ENCODE results near the gene KMO.
A peak's percentile ranks its signal among the peaks of the same experiment; 100 is the strongest.

KMO gene

DNA sequence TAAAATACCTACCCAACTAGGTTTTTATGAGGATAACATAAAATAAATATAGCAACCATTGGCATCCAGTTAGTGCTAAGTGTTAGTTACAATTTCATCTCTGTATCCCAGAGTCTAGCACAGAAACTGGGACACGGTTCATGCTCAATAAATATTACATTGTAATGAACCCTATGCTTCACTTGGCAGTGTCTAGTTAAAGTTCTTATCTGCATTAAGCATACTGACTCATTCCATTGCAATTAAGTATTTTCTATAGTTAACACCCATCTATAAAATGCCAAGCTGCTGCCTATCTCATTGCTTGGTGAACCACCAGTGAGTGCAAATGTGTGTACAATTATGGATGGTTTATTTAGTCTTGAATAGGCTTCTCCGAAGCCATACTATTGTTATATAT, 92.8 kb downstream of the KMO start:
- no peak overlapping the region for H2AFZ ChIP-seq (ENCODE audit: low read depth)
- TF ChIP-seq, protein P1, sequence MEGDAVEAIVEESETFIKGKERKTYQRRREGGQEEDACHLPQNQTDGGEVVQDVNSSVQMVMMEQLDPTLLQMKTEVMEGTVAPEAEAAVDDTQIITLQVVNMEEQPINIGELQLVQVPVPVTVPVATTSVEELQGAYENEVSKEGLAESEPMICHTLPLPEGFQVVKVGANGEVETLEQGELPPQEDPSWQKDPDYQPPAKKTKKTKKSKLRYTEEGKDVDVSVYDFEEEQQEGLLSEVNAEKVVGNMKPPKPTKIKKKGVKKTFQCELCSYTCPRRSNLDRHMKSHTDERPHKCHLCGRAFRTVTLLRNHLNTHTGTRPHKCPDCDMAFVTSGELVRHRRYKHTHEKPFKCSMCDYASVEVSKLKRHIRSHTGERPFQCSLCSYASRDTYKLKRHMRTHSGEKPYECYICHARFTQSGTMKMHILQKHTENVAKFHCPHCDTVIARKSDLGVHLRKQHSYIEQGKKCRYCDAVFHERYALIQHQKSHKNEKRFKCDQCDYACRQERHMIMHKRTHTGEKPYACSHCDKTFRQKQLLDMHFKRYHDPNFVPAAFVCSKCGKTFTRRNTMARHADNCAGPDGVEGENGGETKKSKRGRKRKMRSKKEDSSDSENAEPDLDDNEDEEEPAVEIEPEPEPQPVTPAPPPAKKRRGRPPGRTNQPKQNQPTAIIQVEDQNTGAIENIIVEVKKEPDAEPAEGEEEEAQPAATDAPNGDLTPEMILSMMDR (conservative IDR thresholded peaks at IDR 0.05; ENCODE audit: low read depth, low read length) = no peak
- no peaks in the 10 kb centered on the region for H3K27me3 ChIP-seq (ENCODE audit: insufficient read depth, low read depth)
- no peak overlapping the region for H3K4me3 ChIP-seq (IDR thresholded peaks at IDR 0.05; ENCODE audit: insufficient read depth, low read depth, low read length)
- no peaks in the 10 kb centered on the region for H3K36me3 ChIP-seq (ENCODE audit: insufficient read depth)
- H3K9ac ChIP-seq = no peak overlapping the region
- H4K20me1 ChIP-seq (ENCODE audit: insufficient read depth) = no peaks in the 10 kb centered on the region
- no peaks in the 10 kb centered on the region for H3K79me2 ChIP-seq (ENCODE audit: insufficient read depth, low read depth)
- no peak overlapping the region for H3K27ac ChIP-seq
- no peak overlapping the region for H3K4me2 ChIP-seq
- no peaks in the 10 kb centered on the region for H3K4me1 ChIP-seq (ENCODE audit: low read depth, poor library complexity, severe bottlenecking)

DNA sequence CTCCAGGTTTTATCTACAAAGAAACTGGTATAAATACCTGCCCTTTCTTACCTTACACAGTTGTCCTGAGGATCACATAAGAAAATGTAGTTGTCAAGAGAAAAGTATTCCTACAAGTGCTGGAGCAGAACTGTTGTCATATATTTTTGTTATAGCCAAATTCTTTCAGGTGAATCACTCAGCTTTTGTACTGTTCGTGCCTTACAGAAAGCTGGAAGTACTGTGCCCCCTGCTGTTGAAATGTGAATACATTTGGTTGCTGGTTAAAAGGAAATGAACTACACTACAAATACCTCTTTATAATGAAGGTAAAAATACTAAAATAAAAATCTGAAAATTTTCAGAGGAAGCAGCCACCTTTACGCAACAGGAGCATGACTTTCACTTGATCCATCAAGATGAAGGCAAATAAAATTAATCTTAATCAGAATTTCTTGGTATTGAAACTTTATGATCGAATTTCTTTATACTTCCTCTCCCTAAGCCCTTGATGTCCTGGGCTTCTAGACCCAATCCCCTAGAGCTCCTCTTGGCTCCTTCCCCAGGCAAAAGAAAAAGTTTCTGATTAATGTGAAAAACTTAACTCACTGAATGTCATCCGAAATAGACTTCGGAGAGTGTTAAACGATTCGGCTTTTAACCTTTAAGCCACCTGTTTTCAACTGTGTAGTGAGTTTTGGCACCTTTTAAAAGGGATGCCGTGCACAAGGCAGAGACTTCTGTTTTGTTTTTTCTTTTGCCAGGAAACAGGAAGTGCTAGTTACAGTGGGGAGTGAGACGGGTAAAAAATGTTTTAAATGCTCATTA, 95.5 kb downstream of the KMO start:
- Histone ChIP-seq H3K4me2 (no peak overlapping the region), H3K9ac (no peak overlapping the region), H2AFZ (ENCODE audit: low read depth) (no peak overlapping the region), H3K4me1 (ENCODE audit: low read depth, poor library complexity, severe bottlenecking) (no peaks in the 10 kb centered on the region), H3K27me3 (ENCODE audit: insufficient read depth, low read depth) (no peaks in the 10 kb centered on the region), H3K79me2 (ENCODE audit: insufficient read depth, low read depth) (no peaks in the 10 kb centered on the region), H4K20me1 (ENCODE audit: insufficient read depth) (no peaks in the 10 kb centered on the region), H3K4me3 (IDR thresholded peaks at IDR 0.05; ENCODE audit: insufficient read depth, low read depth, low read length) (no peak overlapping the region), H3K36me3 (ENCODE audit: insufficient read depth) (no peaks in the 10 kb centered on the region), H3K27ac (no peak overlapping the region)
- TF ChIP-seq, protein P1 (conservative IDR thresholded peaks at IDR 0.05; ENCODE audit: low read depth, low read length) = peak; percentile 65

DNA sequence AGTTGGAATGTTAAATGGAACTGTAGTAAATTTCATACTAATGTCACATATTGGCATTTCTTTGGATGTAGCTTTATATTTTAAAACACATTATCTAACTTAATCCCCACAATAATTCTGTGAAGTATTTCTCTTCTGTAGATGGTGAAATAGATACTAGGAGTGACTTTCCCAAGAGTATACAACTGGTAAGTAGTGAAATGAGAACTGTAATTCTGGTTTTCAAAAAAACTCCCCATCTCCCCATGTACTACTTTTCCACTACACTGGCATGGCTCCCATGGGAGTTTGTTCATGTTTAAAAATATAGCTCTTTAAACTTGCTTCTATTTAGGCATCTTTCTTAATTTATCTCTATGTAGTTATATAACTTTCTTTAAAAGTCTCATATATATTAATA, 97.8 kb downstream of the KMO start:
- H3K9ac ChIP-seq = no peak overlapping the region
- no peaks in the 10 kb centered on the region for H3K27me3 ChIP-seq (ENCODE audit: insufficient read depth, low read depth)
- H3K36me3 ChIP-seq (ENCODE audit: insufficient read depth) = no peaks in the 10 kb centered on the region
- no peaks in the 10 kb centered on the region for H3K4me1 ChIP-seq (ENCODE audit: low read depth, poor library complexity, severe bottlenecking)
- no peak overlapping the region for H3K4me3 ChIP-seq (IDR thresholded peaks at IDR 0.05; ENCODE audit: insufficient read depth, low read depth, low read length)
- no peak overlapping the region for H2AFZ ChIP-seq (ENCODE audit: low read depth)
- no peaks in the 10 kb centered on the region for H4K20me1 ChIP-seq (ENCODE audit: insufficient read depth)
- TF ChIP-seq, protein P1 (conservative IDR thresholded peaks at IDR 0.05; ENCODE audit: low read depth, low read length) = no peak
- H3K4me2 ChIP-seq = no peak overlapping the region
- H3K27ac ChIP-seq = no peak overlapping the region
- peaks cover 5% of the 10 kb centered on the region; the same call in 1 of the 2 replicates for H3K79me2 ChIP-seq (ENCODE audit: insufficient read depth, low read depth)

DNA sequence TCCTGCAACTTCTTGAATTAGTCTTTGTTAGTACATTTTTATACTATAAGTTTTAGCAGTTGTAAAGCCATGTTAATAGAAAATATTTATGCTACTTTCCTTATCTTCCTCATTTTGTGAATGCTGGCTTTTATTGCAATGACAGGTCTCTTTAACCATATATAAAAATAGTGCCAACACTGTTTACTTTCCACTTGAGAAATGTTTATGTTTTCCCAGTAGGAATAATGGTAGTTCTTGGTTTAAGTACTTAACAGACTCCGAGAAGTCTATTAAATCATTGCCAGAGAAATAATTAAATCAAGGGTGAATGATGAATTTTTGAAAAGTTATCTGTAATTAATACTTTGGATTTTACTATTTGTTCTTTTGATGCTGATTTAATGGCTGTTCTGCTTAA, 98.3 kb downstream of the KMO start:
- H3K4me2 ChIP-seq = no peak overlapping the region

More for the DNA sequence above, 98.3 kb downstream of the KMO start:
- H3K36me3 ChIP-seq (ENCODE audit: insufficient read depth) = no peaks in the 10 kb centered on the region
- no peaks in the 10 kb centered on the region for H3K27me3 ChIP-seq (ENCODE audit: insufficient read depth, low read depth)
- no peak overlapping the region for H3K27ac ChIP-seq
- TF ChIP-seq, protein P1 (conservative IDR thresholded peaks at IDR 0.05; ENCODE audit: low read depth, low read length) = no peak
- no peak overlapping the region for H2AFZ ChIP-seq (ENCODE audit: low read depth)
- H3K79me2 ChIP-seq (ENCODE audit: insufficient read depth, low read depth) = peaks cover 6% of the 10 kb centered on the region; the same call in 1 of the 2 replicates
- H3K9ac ChIP-seq = no peak overlapping the region
- no peaks in the 10 kb centered on the region for H4K20me1 ChIP-seq (ENCODE audit: insufficient read depth)
- H3K4me1 ChIP-seq (ENCODE audit: low read depth, poor library complexity, severe bottlenecking) = no peaks in the 10 kb centered on the region
- H3K4me3 ChIP-seq (IDR thresholded peaks at IDR 0.05; ENCODE audit: insufficient read depth, low read depth, low read length) = no peak overlapping the region

Measured in KMS-11 (cell line).